Bronchial epithelial cell (primary cell): ENCODE data around the gene C8B. TPM values are rescaled to one million over a fixed set of nuclear protein-coding genes. Genes with fewer than 3 reads are reported as not detected.

Experiments used
- DNase-seq: peaks from one replicate; pipeline ENCODE4 v3.0.0-alpha.2; 2010; ENCODE audit warnings: low read depth
- FAIRE-seq: peaks from 2 replicates; lab custom pipeline; 2011; peaks lifted over from hg19 to GRCh38; lab: Jason Lieb, UNC
- H3K27me3 ChIP-seq: 2 replicates; pipeline ENCODE4 v1.5.1; 2011; ENCODE audit warnings: low read length; ENCODE audit not compliant: control insufficient read depth, insufficient read depth
- H3K36me3 ChIP-seq: 2 replicates; pipeline ENCODE4 v1.5.1; 2011; ENCODE audit warnings: low read length; ENCODE audit not compliant: control insufficient read depth, insufficient read depth
- H3K4me3 ChIP-seq: 2 replicates; pipeline ENCODE4 v1.5.1; 2011; ENCODE audit warnings: mild to moderate bottlenecking, low read depth, low read length, control low read depth
- total RNA-seq: library from RNA; depleted of rRNA; stranded (reverse); fragments of >200 nt; gene quantifications from 2 replicates; pipeline ENCODE4 v1.2.1, GENCODE V29; 2014
- TF ChIP-seq, protein P1 (sequence below): IDR thresholded peaks from 2 replicates; pipeline ENCODE4 v1.5.1; 2011; ENCODE audit warnings: mild to moderate bottlenecking, moderate library complexity, low read length, control low read depth, inconsistent platforms; ENCODE audit not compliant: insufficient read depth, severe bottlenecking

The C8B gene
- not detected in 2 replicates for total RNA-seq

DNA sequence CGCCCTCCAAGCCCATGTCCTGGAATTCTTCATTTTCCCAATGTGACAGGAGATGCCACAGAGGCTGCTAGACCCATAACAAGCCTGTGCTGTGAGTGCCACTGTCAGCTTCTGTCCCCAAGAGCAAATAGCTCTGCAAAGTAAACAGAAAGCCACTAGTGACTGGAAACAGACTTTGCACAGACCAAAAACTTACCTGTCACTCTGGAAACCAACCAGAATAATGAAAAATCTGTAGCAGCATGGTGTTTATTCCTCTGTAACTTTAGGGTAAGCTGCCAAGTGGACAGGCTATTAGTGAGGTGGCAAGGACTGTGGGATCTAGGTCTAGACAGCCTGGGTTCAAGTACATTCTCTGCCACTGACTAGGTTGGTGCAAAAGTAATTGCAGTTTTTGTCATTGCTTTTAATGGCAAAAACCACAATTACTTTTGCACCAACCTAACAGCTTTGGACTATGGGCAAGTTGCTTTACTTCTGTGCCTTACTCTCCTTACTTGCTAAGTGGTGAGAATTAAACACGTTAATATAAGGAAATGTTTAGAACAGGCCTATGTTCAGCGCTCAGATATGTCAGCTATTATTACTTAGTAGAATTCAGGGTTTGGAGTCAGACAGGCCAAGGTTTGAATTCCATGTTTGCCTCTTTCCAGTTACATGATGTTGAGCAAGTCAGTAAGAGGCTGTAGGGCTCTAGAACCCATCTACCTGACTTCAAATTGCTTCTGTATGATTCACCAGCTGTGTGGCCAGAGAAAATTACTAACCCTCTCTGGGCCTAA lies at the start of gene C8B:
TSS of gene C8B (minus strand) at position 100 of the 782 bp plus-strand sequence. CDS start at position 33, 67 bp downstream.
- FAIRE-seq = no peak

GRCh38 chr1:57015071-57015470 lies 49.3 kb upstream of the C8B start:
- Histone ChIP-seq H3K4me3 (no peak overlapping the region), H3K27me3 (no peaks in the 10 kb centered on the region), H3K36me3 (no peaks in the 10 kb centered on the region)
- TF ChIP-seq, protein P1, sequence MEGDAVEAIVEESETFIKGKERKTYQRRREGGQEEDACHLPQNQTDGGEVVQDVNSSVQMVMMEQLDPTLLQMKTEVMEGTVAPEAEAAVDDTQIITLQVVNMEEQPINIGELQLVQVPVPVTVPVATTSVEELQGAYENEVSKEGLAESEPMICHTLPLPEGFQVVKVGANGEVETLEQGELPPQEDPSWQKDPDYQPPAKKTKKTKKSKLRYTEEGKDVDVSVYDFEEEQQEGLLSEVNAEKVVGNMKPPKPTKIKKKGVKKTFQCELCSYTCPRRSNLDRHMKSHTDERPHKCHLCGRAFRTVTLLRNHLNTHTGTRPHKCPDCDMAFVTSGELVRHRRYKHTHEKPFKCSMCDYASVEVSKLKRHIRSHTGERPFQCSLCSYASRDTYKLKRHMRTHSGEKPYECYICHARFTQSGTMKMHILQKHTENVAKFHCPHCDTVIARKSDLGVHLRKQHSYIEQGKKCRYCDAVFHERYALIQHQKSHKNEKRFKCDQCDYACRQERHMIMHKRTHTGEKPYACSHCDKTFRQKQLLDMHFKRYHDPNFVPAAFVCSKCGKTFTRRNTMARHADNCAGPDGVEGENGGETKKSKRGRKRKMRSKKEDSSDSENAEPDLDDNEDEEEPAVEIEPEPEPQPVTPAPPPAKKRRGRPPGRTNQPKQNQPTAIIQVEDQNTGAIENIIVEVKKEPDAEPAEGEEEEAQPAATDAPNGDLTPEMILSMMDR = no peak
- FAIRE-seq (no peak), DNase-seq (no peak)

More for the DNA sequence above, at the start of gene C8B:
- no peak for DNase-seq
- TF ChIP-seq, protein P1 = no peak
- H3K27me3 ChIP-seq = no peaks in the 10 kb centered on the region
- H3K36me3 ChIP-seq = no peaks in the 10 kb centered on the region
- H3K4me3 ChIP-seq = no peak within 1 kb of the TSS

DNA sequence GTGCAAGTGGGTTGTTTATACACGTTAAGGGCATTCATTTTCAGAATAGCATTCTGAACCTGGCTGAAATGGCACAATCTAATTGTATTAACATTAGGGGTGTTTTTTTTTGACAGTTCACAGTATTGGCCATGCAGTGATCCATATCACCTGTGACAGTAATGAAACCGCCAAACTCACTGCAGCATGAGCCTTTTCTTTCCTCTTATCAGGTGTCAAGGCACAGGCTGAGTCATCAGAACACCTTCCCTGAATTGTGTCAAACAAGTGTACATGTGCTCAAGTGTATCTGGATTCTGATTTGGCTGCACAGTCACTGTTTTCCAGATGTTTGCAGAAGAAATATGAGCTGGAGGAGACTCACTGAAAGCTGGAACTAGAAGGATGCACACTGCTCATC lies 47.7 kb upstream of the C8B start:
- DNase-seq (peak; percentile 33), FAIRE-seq (no peak)
- Histone ChIP-seq H3K4me3 (no peak overlapping the region), H3K27me3 (no peaks in the 10 kb centered on the region), H3K36me3 (no peaks in the 10 kb centered on the region)
- TF ChIP-seq, protein P1 = no peak

GRCh38 chr1:57012315-57012714 lies 46.5 kb upstream of the C8B start:
- TF ChIP-seq, protein P1 = no peak
- DNase-seq (no peak), FAIRE-seq (no peak)
- H3K4me3 ChIP-seq = no peak overlapping the region
- H3K36me3 ChIP-seq = no peaks in the 10 kb centered on the region
- no peaks in the 10 kb centered on the region for H3K27me3 ChIP-seq

GRCh38 chr1:57010511-57010910 lies 44.7 kb upstream of the C8B start:
- TF ChIP-seq, protein P1 = no peak
- DNase-seq = no peak
- no peak for FAIRE-seq
- Histone ChIP-seq H3K4me3 (no peak overlapping the region), H3K36me3 (no peaks in the 10 kb centered on the region), H3K27me3 (no peaks in the 10 kb centered on the region)

DNA sequence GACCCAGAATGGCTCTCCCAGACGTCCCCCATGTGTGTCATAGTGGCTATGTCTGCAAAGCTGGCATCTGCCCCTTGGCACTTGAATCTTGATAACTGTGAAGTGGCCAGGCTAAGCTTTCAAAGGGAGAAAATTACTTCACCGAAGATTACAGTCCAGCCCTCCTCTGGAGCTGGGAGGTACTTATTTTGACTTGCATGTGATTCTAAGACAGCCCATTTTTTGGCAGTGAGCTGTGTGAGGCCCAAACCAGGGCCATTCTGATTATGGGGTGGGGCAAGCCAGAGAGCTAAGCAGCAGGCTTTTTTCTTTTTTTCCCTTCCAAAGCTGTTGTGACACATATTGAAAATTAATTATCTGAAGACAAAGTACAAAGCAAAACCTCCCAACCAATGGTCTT lies 42.1 kb upstream of the C8B start:
- Histone ChIP-seq H3K27me3 (no peaks in the 10 kb centered on the region), H3K4me3 (no peak overlapping the region), H3K36me3 (no peaks in the 10 kb centered on the region)
- no peak for FAIRE-seq
- TF ChIP-seq, protein P1 = no peak
- DNase-seq = no peak
